Lower leg skin (tissue), 4 donors: ENCODE results near the gene SDK1. TPM values are rescaled to one million over a fixed set of nuclear protein-coding genes. Genes with fewer than 3 reads are reported as not detected.
"Not testable (repeated sequence)": the region's sequence is repeated elsewhere in the genome, so short reads cannot be mapped to it uniquely, and the experiment has no call there.

ENCODE experiments used
- DNase-seq, 2 donors: peaks; one replicate each; pipeline ENCODE4 v3.0.0-alpha.2; 2019; ENCODE audit warnings: low spot score in 2 of 2
- H3K4me3 ChIP-seq: fragments of 200-600 bp; sonication (generic); 2 replicates; pipeline ENCODE4 v1.5.1; 2017; ENCODE audit warnings: mild to moderate bottlenecking, low read depth; ENCODE audit not compliant: poor library complexity, severe bottlenecking
- CTCF ChIP-seq, 3 donors: fragments of 450-650 bp; IDR thresholded peaks; one replicate each; pipeline ENCODE4 v1.5.1; 2016; ENCODE audit warnings: antibody characterized with exemption in 3 of 3, mild to moderate bottlenecking in 3 of 3, moderate library complexity in 2 of 3
- POLR2A ChIP-seq, 2 donors: fragments of 450-650 bp; IDR thresholded peaks; one replicate each; pipeline ENCODE4 v1.6.1; 2016 to 2017; ENCODE audit warnings: antibody characterized with exemption in 2 of 2, mild to moderate bottlenecking in 1 of 2, moderate library complexity in 1 of 2
- WGBS, 2 donors: methylation state at CpG; one replicate each; pipeline ENCODE4 v1.1.5; 2018; 5-methylcytosine and 5-hydroxymethylcytosine counted together
- intact Hi-C: fragments of 100-400 bp; cut with DNase I; formaldehyde crosslinking; loops from one replicate; pipeline ENCODE4 v1.15.0; 2023; ENCODE audit warnings: low total_unique reads
- total RNA-seq, 4 donors: library from RNA; depleted of rRNA; stranded (reverse); fragments of >200 nt; gene quantifications; one replicate each; pipeline ENCODE4 v1.1.0, GENCODE V29; 2016

SDK1 gene
- total RNA-seq, 4 donors from 2014 or later = 1.9 to 7.2 (median 5.1) TPM

- WGBS, 2 donors = 87 to 90% methylated on average over 21 of the region's 21 CpGs
- intact Hi-C loops = no loop called here
Observed at GRCh38 chr7:4093483-4093882, 792.4 kb downstream of the SDK1 start.

GRCh38 chr7:4094158-4094557 lies 793.1 kb downstream of the SDK1 start:
- DNase-seq, H3K4me3 ChIP-seq, intact Hi-C loops: not testable (repeated sequence)
- WGBS, 2 donors = 94 to 95% methylated on average over 9 of the region's 9 CpGs

More at GRCh38 chr7:4093483-4093882, 792.4 kb downstream of the SDK1 start:
- TF ChIP-seq CTCF (IDR thresholded peaks at IDR 0.05) = no peak
- no peak for TF ChIP-seq POLR2A (IDR thresholded peaks at IDR 0.05)
- no peak overlapping the region for H3K4me3 ChIP-seq
- no peak for DNase-seq

- H3K4me3 ChIP-seq = no peak overlapping the region
- no peak for DNase-seq
- intact Hi-C loops = no loop called here
- 75 to 91% methylated on average over 8 to 12 of the region's 12 CpGs for WGBS, 2 donors
- TF ChIP-seq POLR2A (IDR thresholded peaks at IDR 0.05) (no peak), CTCF (IDR thresholded peaks at IDR 0.05) (no peak)
Observed at GRCh38 chr7:4097001-4097609, 796.1 kb downstream of the SDK1 start.

GRCh38 chr7:4098169-4098568 lies 797.1 kb downstream of the SDK1 start:
- DNase-seq = no peak
- intact Hi-C loops = no loop called here
- H3K4me3 ChIP-seq = no peak overlapping the region
- TF ChIP-seq POLR2A (IDR thresholded peaks at IDR 0.05) (no peak), CTCF (IDR thresholded peaks at IDR 0.05) (no peak)
- WGBS, 2 donors = 91 to 94% methylated on average over 11 of the region's 11 CpGs

- no peak for DNase-seq
- intact Hi-C loops = no loop called here
- H3K4me3 ChIP-seq = no peak overlapping the region
- TF ChIP-seq POLR2A (IDR thresholded peaks at IDR 0.05) (no peak), CTCF (IDR thresholded peaks at IDR 0.05) (no peak)
- WGBS, 2 donors = 94 to 95% methylated on average over 14 of the region's 14 CpGs
Observed at GRCh38 chr7:4099651-4100050, 798.6 kb downstream of the SDK1 start.

- TF ChIP-seq POLR2A (IDR thresholded peaks at IDR 0.05) (no peak), CTCF (IDR thresholded peaks at IDR 0.05) (no peak)
- 90 to 92% methylated on average over 8 of the region's 8 CpGs for WGBS, 2 donors
- no peak overlapping the region for H3K4me3 ChIP-seq
- intact Hi-C loops = no loop called here
- DNase-seq = no peak
Observed at GRCh38 chr7:4100148-4100547, 799.1 kb downstream of the SDK1 start.
